GM10847 (cell line): Measurements from ENCODE around the gene THBS4.

ENCODE experiments used
- POLR2A ChIP-seq: IDR thresholded peaks from 2 replicates; pipeline ENCODE4 v1.6.1; 2011; ENCODE audit not compliant: insufficient read length; ENCODE audit errors: extremely low read depth

The THBS4 gene

GRCh38 chr5:80119372-80119771 lies 84.2 kb downstream of the THBS4 start:
- TF ChIP-seq POLR2A: no peak

GRCh38 chr5:80122579-80122978 lies 87.4 kb downstream of the THBS4 start:
- TF ChIP-seq POLR2A: no peak

GRCh38 chr5:80124121-80124918 lies 89.2 kb downstream of the THBS4 start:
- no peak for TF ChIP-seq POLR2A

GRCh38 chr5:80125022-80125961 lies 90.1 kb downstream of the THBS4 start:
- no peak for TF ChIP-seq POLR2A

- no peak for TF ChIP-seq POLR2A
Observed at GRCh38 chr5:80125962-80126480, 90.9 kb downstream of the THBS4 start.

- no peak for TF ChIP-seq POLR2A
Observed at GRCh38 chr5:80127116-80127552, 92.0 kb downstream of the THBS4 start.

- TF ChIP-seq POLR2A: no peak
Observed at GRCh38 chr5:80128141-80128540, 93.0 kb downstream of the THBS4 start.

GRCh38 chr5:80129146-80129545 lies 94.0 kb downstream of the THBS4 start:
- TF ChIP-seq POLR2A: no peak
